IPS-15b (cell line): ENCODE data around the gene ALLC.
"Not testable (repeated sequence)": the region's sequence is repeated elsewhere in the genome, so short reads cannot be mapped to it uniquely, and the experiment has no call there.

Experiments used
- H3K27me3 ChIP-seq: one replicate; pipeline ENCODE4 v1.6.1; 2013; ENCODE audit warnings: low read length; ENCODE audit not compliant: control insufficient read depth, insufficient read depth
- H3K36me3 ChIP-seq: one replicate; pipeline ENCODE4 v1.6.1; 2013; ENCODE audit warnings: low read length; ENCODE audit not compliant: control insufficient read depth, insufficient read depth
- H3K4me1 ChIP-seq: one replicate; pipeline ENCODE4 v1.6.1; 2013; ENCODE audit warnings: mild to moderate bottlenecking, low read length; ENCODE audit not compliant: control insufficient read depth, insufficient read depth
- H3K4me3 ChIP-seq: one replicate; pipeline ENCODE4 v1.5.1; 2013; ENCODE audit warnings: low read depth, low read length
- H3K9ac ChIP-seq: one replicate; pipeline ENCODE4 v1.6.1; 2013; ENCODE audit warnings: low read depth, mild to moderate bottlenecking, low read length
- H3K9me3 ChIP-seq: one replicate; pipeline ENCODE4 v1.6.1; 2013; ENCODE audit warnings: mild to moderate bottlenecking, low read length; ENCODE audit not compliant: control insufficient read depth, insufficient read depth

The ALLC gene

DNA sequence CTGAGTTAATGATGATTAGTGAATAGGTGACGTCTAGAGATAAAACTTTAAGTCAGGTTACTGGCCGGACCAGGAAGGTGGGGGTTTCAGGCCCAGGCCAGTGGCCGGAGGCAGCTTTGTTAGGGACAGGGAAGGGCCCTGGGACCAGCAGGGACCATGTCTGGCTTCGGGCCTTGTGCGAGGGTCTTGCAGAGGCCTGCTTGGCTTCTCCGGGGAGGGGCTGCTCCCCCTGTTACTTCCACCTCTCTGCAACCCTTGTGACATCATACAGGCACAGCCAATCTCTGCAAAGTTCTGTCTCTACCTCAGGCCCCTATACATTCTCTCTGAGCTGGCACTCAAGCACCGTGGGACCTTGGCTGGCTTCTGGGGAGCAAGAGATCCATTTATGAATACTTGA lies at the start of gene ALLC:
ALLC (plus strand) TSS at position 320 of the 400 bp plus-strand sequence. CDS start 12,958 bp downstream, outside the sequence.
- H3K4me1 ChIP-seq: peaks cover 2% of the 10 kb centered on the region
- no peak within 1 kb of the TSS for H3K4me3 ChIP-seq
- H3K9ac ChIP-seq: no peak within 1 kb of the TSS
- no peaks in the 10 kb centered on the region for H3K9me3 ChIP-seq
- no peaks in the 10 kb centered on the region for H3K27me3 ChIP-seq
- H3K36me3 ChIP-seq: no peaks in the 10 kb centered on the region

GRCh38 chr2:3608373-3609278 lies 49.4 kb upstream of the ALLC start:
- H3K36me3 ChIP-seq: no peaks in the 10 kb centered on the region
- no peak overlapping the region for H3K9ac ChIP-seq
- H3K4me3 ChIP-seq: no peak overlapping the region
- no peaks in the 10 kb centered on the region for H3K4me1 ChIP-seq
- H3K27me3 ChIP-seq: no peaks in the 10 kb centered on the region
- no peaks in the 10 kb centered on the region for H3K9me3 ChIP-seq

DNA sequence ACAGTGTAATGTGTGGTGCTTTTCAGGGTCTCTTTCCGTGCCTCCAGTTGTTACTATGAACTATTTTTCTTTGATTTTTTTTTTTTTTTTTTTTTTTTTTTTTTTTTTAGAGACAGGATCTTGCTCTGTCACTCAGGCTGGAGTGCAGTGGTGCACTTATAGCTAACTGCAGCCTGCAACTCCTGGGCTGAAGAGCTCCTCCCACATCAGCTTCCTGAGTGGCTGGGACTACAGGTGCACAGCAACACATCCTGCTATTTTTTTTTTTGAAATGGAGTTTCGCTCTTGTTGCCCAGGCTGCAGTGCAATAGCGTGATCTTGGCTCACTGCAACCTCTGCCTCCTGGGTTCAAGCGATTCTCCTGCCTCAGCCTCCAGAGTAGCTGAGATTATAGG lies 48.7 kb upstream of the ALLC start:
- H3K27me3 ChIP-seq, H3K36me3 ChIP-seq, H3K4me1 ChIP-seq, H3K9me3 ChIP-seq, H3K9ac ChIP-seq, H3K4me3 ChIP-seq: not testable (repeated sequence)

DNA sequence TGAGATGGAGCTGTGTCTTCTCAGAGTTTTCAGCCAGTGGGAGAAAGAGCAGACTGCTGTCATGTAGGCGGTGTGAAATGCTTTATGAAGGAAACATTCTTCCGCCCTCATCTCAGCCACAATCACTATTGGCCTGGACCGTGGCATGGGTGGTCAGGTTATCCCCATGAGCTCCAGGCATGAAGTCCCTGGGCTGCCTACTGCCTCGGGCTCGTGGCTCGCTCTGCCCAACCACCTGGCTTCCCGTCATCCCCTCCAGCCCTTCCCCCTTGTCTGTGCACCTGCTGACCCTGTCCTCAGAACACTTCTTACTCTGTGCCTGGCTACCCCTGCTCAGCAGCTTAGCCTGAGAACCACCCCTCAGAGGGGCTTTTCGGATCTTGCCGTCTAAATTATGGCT lies 47.6 kb upstream of the ALLC start:
- Histone ChIP-seq H3K4me1 (no peaks in the 10 kb centered on the region), H3K36me3 (no peaks in the 10 kb centered on the region), H3K27me3 (no peaks in the 10 kb centered on the region), H3K4me3 (no peak overlapping the region), H3K9ac (no peak overlapping the region), H3K9me3 (no peaks in the 10 kb centered on the region)

GRCh38 chr2:3610881-3611505 lies 47.0 kb upstream of the ALLC start:
- Histone ChIP-seq H3K4me1 (no peaks in the 10 kb centered on the region), H3K9me3 (no peaks in the 10 kb centered on the region), H3K27me3 (no peaks in the 10 kb centered on the region), H3K9ac (no peak overlapping the region), H3K36me3 (no peaks in the 10 kb centered on the region), H3K4me3 (no peak overlapping the region)

DNA sequence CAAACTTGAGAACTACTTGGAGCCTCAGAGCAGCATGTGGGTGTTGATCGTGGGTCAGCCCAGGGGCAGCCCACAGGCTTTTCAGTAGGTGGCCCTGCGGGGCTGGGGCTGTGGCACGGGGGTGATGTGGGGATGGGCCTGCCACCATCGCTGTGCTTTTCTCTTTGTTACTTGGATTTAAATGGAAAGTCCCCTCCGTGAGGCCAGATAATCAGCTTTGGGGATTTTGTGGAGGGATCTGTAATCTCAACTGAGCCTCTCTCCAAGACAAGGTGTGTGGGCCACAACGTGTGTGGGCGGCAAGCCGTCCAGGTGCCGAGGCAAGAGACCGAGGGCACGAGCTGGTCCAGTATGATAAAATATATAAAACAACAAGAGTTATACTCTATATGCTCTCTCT lies 46.4 kb upstream of the ALLC start:
- Histone ChIP-seq H3K4me1 (no peaks in the 10 kb centered on the region), H3K36me3 (no peaks in the 10 kb centered on the region), H3K9me3 (no peaks in the 10 kb centered on the region), H3K4me3 (no peak overlapping the region), H3K9ac (no peak overlapping the region), H3K27me3 (no peaks in the 10 kb centered on the region)

GRCh38 chr2:3612639-3613523 lies 45.1 kb upstream of the ALLC start:
- Histone ChIP-seq H3K4me3 (no peak overlapping the region), H3K27me3 (no peaks in the 10 kb centered on the region), H3K4me1 (no peaks in the 10 kb centered on the region), H3K36me3 (no peaks in the 10 kb centered on the region), H3K9me3 (no peaks in the 10 kb centered on the region), H3K9ac (no peak overlapping the region)

- no peaks in the 10 kb centered on the region for H3K4me1 ChIP-seq
These were observed 44.5 kb upstream of the ALLC start for GRCh38 chr2:3613524-3613905.

GRCh38 chr2:3614743-3615142 lies 43.3 kb upstream of the ALLC start:
- not testable (repeated sequence) for H3K27me3 ChIP-seq, H3K36me3 ChIP-seq, H3K9ac ChIP-seq, H3K4me3 ChIP-seq, H3K9me3 ChIP-seq, H3K4me1 ChIP-seq

More at GRCh38 chr2:3613524-3613905, 44.5 kb upstream of the ALLC start:
- Histone ChIP-seq H3K27me3 (no peaks in the 10 kb centered on the region), H3K9ac (no peak overlapping the region), H3K9me3 (no peaks in the 10 kb centered on the region), H3K36me3 (no peaks in the 10 kb centered on the region), H3K4me3 (no peak overlapping the region)

DNA sequence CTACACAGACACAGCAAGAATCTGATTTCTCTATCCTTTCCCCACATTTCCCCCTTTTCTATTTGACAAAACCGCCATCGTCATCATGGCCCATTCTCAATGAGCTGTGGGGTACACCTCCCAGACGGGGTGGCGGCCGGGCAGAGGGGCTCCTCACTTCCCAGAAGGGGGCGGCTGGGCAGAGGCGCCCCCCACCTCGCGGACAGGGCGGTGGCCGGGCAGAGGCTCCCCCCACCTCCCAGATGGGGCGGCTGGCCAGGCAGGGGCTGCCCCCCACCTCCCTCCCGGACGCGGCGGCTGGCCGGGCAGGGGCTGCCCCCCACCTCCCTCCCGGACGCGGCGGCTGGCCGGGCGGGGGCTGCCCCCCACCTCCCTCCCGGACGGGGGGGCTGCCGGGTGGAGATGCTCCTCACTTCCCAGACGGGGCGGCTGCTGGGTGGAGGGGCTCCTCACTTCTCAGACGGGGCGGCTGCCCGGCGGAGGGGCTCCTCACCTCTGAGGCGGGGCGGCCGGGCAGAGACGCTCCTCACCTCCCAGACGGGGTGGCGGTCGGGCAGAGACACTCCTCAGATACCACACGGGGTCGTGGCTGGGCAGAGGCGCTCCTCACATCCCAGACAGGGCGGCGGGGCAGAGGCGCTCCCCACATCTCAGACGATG lies 42.3 kb upstream of the ALLC start:
- H3K36me3 ChIP-seq, H3K9ac ChIP-seq, H3K9me3 ChIP-seq, H3K4me1 ChIP-seq, H3K27me3 ChIP-seq, H3K4me3 ChIP-seq: not testable (repeated sequence)

GRCh38 chr2:3616435-3617197 lies 41.4 kb upstream of the ALLC start:
- H3K9ac ChIP-seq, H3K36me3 ChIP-seq, H3K27me3 ChIP-seq, H3K9me3 ChIP-seq, H3K4me1 ChIP-seq, H3K4me3 ChIP-seq: not testable (repeated sequence)
